NB4 (cell line): ENCODE results near the gene PARP8.

Source experiments
- POLR2A ChIP-seq: IDR thresholded peaks from 2 replicates; pipeline ENCODE4 v1.6.1; 2011; ENCODE audit warnings: mild to moderate bottlenecking; ENCODE audit not compliant: insufficient read length; ENCODE audit errors: extremely low read depth
- TF ChIP-seq, protein P1 (sequence below): IDR thresholded peaks from one replicate; pipeline ENCODE4 v1.5.1; 2012; ENCODE audit warnings: low read depth, low read length

DNA sequence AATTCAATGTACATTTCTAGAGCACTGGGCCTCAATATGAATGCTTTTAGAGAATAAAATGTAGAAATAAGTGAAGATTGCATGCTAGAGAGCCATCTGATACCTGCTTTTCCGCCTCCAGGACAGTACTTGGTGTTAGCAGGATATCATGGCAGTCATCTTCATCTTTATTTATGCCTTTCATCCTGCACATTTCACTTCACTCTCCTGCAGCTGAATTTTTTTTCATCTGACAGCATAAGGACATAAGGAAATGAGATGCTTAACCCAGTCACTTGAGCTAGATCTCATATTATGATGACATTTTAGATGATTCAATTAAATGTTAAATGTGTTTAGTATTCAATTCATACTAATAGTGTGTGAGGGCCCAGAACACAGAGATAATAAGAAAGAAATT, 162.6 kb downstream of the PARP8 start:
- no peak for TF ChIP-seq POLR2A
- TF ChIP-seq, protein P1, sequence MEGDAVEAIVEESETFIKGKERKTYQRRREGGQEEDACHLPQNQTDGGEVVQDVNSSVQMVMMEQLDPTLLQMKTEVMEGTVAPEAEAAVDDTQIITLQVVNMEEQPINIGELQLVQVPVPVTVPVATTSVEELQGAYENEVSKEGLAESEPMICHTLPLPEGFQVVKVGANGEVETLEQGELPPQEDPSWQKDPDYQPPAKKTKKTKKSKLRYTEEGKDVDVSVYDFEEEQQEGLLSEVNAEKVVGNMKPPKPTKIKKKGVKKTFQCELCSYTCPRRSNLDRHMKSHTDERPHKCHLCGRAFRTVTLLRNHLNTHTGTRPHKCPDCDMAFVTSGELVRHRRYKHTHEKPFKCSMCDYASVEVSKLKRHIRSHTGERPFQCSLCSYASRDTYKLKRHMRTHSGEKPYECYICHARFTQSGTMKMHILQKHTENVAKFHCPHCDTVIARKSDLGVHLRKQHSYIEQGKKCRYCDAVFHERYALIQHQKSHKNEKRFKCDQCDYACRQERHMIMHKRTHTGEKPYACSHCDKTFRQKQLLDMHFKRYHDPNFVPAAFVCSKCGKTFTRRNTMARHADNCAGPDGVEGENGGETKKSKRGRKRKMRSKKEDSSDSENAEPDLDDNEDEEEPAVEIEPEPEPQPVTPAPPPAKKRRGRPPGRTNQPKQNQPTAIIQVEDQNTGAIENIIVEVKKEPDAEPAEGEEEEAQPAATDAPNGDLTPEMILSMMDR = no peak
